Measurements from ENCODE around the gene TERT.

Gene TERT

DNA sequence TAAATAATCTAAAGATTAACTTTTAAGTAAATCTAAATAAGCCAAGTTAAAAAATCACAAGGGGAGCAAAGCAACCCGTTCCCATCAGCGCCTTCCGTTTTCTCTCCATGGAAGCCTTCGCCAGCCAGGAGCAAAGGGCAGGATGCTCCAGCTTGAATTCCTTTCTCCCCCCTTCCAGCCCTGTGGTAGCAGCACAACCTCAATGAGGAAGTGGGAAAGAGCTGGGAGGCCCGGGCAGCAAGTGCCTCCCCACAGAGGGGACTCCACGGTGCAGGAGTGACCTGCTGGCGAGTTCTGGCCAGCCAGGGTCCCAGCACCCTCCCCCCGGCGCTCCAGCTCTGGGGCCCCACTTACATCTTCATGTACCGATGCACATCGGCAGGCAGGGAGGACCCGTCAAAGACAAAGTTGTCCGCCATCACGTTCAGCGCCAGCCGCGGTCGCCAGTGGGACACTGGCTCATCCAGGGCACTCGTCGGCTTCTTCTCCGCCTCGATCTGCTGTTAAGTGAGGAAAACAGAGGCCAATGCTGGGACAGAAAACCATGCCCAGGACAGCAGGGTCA lies 43.7 kb upstream of the TERT start:
- no peak for DNase-seq (ENCODE audit: low read depth)
- TF ChIP-seq, protein P1, sequence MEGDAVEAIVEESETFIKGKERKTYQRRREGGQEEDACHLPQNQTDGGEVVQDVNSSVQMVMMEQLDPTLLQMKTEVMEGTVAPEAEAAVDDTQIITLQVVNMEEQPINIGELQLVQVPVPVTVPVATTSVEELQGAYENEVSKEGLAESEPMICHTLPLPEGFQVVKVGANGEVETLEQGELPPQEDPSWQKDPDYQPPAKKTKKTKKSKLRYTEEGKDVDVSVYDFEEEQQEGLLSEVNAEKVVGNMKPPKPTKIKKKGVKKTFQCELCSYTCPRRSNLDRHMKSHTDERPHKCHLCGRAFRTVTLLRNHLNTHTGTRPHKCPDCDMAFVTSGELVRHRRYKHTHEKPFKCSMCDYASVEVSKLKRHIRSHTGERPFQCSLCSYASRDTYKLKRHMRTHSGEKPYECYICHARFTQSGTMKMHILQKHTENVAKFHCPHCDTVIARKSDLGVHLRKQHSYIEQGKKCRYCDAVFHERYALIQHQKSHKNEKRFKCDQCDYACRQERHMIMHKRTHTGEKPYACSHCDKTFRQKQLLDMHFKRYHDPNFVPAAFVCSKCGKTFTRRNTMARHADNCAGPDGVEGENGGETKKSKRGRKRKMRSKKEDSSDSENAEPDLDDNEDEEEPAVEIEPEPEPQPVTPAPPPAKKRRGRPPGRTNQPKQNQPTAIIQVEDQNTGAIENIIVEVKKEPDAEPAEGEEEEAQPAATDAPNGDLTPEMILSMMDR (IDR thresholded peaks at IDR 0.05; ENCODE audit: control insufficient read depth, insufficient read depth, low read depth, low read length, missing control alignments): no peak
- H3K4me3 ChIP-seq (ENCODE audit: control insufficient read depth, low read depth, low read length): no peak overlapping the region

DNA sequence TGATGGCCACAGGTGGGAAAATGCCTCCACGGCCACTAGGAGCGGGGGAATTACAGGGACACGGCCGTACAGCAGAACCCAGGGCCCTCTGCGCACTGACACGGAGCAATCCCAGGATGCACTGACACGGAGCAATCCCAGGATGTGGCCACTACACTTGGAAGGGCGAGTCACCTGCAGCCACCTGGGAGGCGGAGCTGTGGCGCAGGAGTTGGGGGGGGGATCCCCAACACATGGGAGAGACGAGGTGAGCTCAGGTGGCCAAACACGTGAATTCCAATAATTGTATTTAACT lies 43.3 kb upstream of the TERT start:
- no peak for DNase-seq (ENCODE audit: low read depth)
- TF ChIP-seq, protein P1 (IDR thresholded peaks at IDR 0.05; ENCODE audit: control insufficient read depth, insufficient read depth, low read depth, low read length, missing control alignments): no peak
- H3K4me3 ChIP-seq (ENCODE audit: control insufficient read depth, low read depth, low read length): no peak overlapping the region

DNA sequence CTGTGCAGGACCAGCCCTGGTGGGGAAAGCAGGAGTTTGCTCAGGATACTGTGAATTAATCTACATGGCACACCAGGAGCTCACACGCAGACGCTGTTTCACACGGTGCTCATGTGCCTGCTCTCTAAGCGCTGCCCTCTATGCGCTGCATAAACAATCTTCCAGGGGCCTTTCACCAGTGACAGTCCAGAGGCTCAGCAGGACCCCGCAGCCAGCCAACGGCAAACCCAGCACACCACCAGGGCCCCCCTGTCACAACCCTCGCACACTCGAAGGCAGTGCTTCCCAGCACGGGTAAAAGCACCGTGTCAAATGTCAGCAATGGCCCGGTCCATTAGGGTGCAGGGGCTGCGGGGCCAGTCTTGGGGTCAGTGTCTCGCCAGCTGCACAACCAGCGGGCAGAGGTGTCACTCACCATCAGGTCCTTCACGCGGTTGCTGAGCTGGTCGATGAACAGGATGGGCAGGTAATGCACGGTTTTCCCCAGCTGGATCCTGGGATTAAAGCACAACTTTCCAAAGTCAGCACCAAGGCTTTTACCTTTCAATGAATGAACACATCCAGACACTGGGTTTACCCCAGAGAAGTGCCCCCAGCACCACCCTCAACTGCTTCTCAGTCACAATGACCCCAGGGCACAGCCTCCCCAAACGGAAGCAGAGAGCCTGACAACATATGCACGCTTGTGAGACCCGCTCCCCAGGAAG lies 42.8 kb upstream of the TERT start:
- TF ChIP-seq, protein P1 (IDR thresholded peaks at IDR 0.05; ENCODE audit: control insufficient read depth, insufficient read depth, low read depth, low read length, missing control alignments): no peak
- H3K4me3 ChIP-seq (ENCODE audit: control insufficient read depth, low read depth, low read length): no peak overlapping the region
- DNase-seq (ENCODE audit: low read depth): no peak

DNA sequence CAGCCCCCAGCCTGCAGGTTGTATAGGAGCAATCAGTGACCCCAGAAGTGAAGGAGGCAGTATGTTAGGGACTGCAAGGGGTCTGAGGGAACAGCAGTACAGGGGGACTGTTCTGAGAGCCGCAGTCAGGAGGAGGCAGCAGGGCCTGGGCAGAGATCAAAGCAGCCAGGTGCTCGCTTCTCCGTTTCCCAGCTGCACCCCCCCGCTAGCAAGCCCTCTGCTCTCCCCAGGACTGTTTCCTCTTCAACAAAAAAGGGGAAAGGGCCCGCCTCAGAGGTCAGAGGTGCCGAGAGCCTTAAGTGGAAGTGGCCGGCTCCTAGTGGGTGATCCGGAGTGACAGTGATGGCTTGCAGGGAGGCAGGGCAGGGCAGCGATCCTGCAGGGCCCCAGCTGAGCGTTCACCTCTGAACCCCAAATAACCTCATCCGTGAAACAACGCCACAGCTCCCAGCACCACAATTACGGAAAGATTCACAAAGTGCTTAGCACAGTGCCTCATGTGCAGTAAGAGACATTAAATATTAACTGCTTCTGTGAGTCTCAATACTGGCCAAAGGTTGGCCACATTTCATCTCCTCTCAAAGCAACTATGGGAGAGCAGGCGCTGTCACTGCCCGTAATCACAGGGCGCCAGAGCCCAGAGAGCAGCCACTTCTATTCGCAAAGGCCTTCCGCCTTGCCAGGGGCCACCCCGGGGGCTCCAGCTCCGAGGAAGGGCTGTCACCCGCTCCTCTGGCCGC lies 42.1 kb upstream of the TERT start:
- H3K4me3 ChIP-seq (ENCODE audit: control insufficient read depth, low read depth, low read length): no peak overlapping the region
- no peak for DNase-seq (ENCODE audit: low read depth)
- TF ChIP-seq, protein P1 (IDR thresholded peaks at IDR 0.05; ENCODE audit: control insufficient read depth, insufficient read depth, low read depth, low read length, missing control alignments): no peak

DNA sequence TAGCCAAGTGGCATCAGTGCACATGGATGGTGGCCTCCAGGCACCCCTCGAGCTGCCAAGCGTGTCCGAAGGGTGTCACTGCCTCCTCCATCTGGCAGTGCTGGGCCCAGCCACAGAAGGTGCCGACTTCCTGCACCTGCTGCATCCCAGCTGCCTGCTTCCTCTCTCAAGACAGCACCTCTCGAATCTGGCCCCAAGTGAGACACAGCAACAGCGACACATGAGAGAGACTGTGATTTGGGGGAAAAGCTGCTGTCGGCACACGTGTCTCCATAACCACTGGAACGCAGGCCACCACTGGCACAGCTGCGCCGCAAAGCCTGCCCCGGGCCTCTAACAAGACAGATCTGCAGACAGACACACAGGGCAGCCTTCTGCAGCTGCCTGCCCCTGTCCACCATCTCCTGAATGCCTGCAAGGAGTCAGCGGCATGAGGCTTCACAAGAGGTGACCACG lies 41.3 kb upstream of the TERT start:
- no peak for DNase-seq (ENCODE audit: low read depth)
- TF ChIP-seq, protein P1 (IDR thresholded peaks at IDR 0.05; ENCODE audit: control insufficient read depth, insufficient read depth, low read depth, low read length, missing control alignments): no peak
- H3K4me3 ChIP-seq (ENCODE audit: control insufficient read depth, low read depth, low read length): no peak overlapping the region

DNA sequence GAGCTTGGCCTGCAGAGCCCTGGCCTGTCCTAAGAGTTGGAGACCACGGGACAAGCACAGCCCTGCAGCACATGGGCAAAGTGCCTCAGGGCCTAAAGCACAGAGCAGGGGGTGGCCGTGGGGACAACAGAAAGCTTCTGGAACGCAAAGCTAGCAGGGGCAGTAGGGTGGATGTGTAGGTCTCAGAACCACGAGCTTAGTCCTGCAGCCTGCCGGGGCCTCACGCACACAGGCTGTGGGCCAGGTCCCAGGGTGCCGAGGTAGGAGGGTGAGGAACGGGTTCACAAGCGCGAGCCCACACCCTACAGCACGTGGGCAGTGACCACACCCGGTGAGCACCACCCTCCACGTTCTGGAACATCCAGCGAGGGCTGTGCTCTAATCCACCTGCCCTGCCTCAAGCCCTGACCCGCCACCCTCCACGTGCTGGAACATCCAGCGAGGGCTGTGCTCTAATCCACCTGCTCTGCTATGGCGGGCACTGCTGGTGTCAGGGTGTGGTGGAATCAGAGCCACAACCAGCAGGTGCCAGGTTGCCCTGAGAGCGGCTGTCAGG lies 40.8 kb upstream of the TERT start:
- TF ChIP-seq, protein P1 (IDR thresholded peaks at IDR 0.05; ENCODE audit: control insufficient read depth, insufficient read depth, low read depth, low read length, missing control alignments): no peak
- no peak for DNase-seq (ENCODE audit: low read depth)
- no peak overlapping the region for H3K4me3 ChIP-seq (ENCODE audit: control insufficient read depth, low read depth, low read length)

Data from AG09309 (cell line).